Loucy (cell line): Measurements from ENCODE around the gene MGP.

ENCODE experiments used
- H2AFZ ChIP-seq: fragments of 200-600 bp; sonication (generic); 2 replicates; pipeline ENCODE4 v1.6.0; 2016; ENCODE audit warnings: antibody characterized with exemption, mild to moderate bottlenecking, low read length, moderate library complexity
- H3F3A ChIP-seq: fragments of 200-600 bp; 2 replicates; pipeline ENCODE4 v1.6.0; 2016; ENCODE audit warnings: antibody characterized with exemption, low read depth, mild to moderate bottlenecking
- H3K27me3 ChIP-seq: fragments of 200-600 bp; sonication (generic); 2 replicates; pipeline ENCODE4 v1.6.1; 2014; ENCODE audit warnings: low read length, mild to moderate bottlenecking; ENCODE audit not compliant: insufficient read depth, poor library complexity, severe bottlenecking
- H3K36me3 ChIP-seq: fragments of 200-600 bp; sonication (generic); 2 replicates; pipeline ENCODE4 v1.6.1; 2016; ENCODE audit warnings: low read length; ENCODE audit not compliant: insufficient read depth
- H3K4me1 ChIP-seq: fragments of 200-600 bp; sonication (generic); 2 replicates; pipeline ENCODE4 v1.5.1; 2014; ENCODE audit warnings: low read length, mild to moderate bottlenecking; ENCODE audit not compliant: insufficient read depth, poor library complexity, severe bottlenecking
- H3K4me2 ChIP-seq: fragments of 200-600 bp; sonication (generic); 2 replicates; pipeline ENCODE4 v1.6.0; 2014; ENCODE audit warnings: antibody characterized with exemption, low read length, low read depth, mild to moderate bottlenecking; ENCODE audit not compliant: poor library complexity, severe bottlenecking
- H3K4me3 ChIP-seq: fragments of 200-600 bp; sonication (generic); 2 replicates; pipeline ENCODE4 v1.5.1; 2014; ENCODE audit warnings: low read length, mild to moderate bottlenecking, mixed read lengths; ENCODE audit not compliant: poor library complexity, severe bottlenecking
- H3K79me2 ChIP-seq: fragments of 200-600 bp; sonication (generic); 2 replicates; pipeline ENCODE4 v1.6.1; 2014; ENCODE audit warnings: low read length; ENCODE audit not compliant: insufficient read depth
- H3K9ac ChIP-seq: fragments of 200-600 bp; sonication (generic); 2 replicates; pipeline ENCODE4 v1.6.0; 2014; ENCODE audit warnings: mild to moderate bottlenecking, low read depth, low read length, moderate library complexity; ENCODE audit not compliant: poor library complexity, severe bottlenecking
- H3K9me2 ChIP-seq: fragments of 200-600 bp; sonication (generic); replicated peaks from 2 replicates; pipeline ENCODE4 v1.6.1; 2016; ENCODE audit warnings: low read depth, low read length, mixed read lengths
- H3K9me3 ChIP-seq: fragments of 200-600 bp; sonication (generic); 2 replicates; pipeline ENCODE4 v1.6.1; 2014; ENCODE audit warnings: mild to moderate bottlenecking, antibody characterized with exemption, low read length, low read depth; ENCODE audit not compliant: insufficient read depth
- H4K20me1 ChIP-seq: fragments of 200-600 bp; sonication (generic); 2 replicates; pipeline ENCODE4 v1.6.0; 2014; ENCODE audit warnings: antibody characterized with exemption, low read length, mild to moderate bottlenecking; ENCODE audit not compliant: insufficient read depth, poor library complexity, severe bottlenecking
- EZH2phosphoT487 ChIP-seq: fragments of 200-600 bp; IDR thresholded peaks from 2 replicates; pipeline ENCODE4 v1.6.1; 2018; ENCODE audit warnings: antibody characterized with exemption, mild to moderate bottlenecking, moderate library complexity, borderline replicate concordance
- TF ChIP-seq, protein P1 (sequence below): fragments of 200-600 bp; sonication (generic); conservative IDR thresholded peaks from 2 replicates; pipeline ENCODE4 v1.5.1; 2014; ENCODE audit warnings: mild to moderate bottlenecking, antibody characterized with exemption, low read length

The MGP gene

DNA sequence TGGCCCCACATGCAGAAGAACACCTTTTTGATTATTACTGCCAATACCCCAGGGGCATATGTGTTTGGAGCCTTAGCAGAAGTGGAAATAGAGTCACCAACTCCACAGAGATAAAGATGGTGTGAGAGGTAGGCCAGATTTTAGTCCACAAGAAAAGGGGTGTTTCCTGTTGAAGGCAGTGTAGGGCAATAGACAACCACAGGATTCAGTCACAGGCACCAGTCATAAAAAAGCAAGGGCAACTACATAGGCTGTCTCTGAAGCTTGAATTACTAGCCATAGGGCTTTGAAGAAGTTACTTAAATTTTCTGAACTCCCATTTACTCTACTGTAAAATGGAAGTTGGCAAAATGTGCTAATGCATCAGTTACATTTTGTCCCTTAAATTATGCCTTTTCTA, 33.8 kb upstream of the MGP start:
- Histone ChIP-seq H2AFZ (no peak overlapping the region), H3K27me3 (no peaks in the 10 kb centered on the region), H3K9ac (no peak overlapping the region), H3K36me3 (no peaks in the 10 kb centered on the region), H3F3A (no peaks in the 10 kb centered on the region), H3K4me1 (peaks cover 21% of the 10 kb centered on the region), H3K9me2 (no peaks in the 10 kb centered on the region), H3K79me2 (no peaks in the 10 kb centered on the region), H4K20me1 (no peaks in the 10 kb centered on the region), H3K4me2 (peak overlapping the region; percentile 15), H3K4me3 (no peak overlapping the region), H3K9me3 (no peaks in the 10 kb centered on the region; the same call in 1 of the 2 replicates)
- TF ChIP-seq EZH2phosphoT487, result no peak
- TF ChIP-seq, protein P1, sequence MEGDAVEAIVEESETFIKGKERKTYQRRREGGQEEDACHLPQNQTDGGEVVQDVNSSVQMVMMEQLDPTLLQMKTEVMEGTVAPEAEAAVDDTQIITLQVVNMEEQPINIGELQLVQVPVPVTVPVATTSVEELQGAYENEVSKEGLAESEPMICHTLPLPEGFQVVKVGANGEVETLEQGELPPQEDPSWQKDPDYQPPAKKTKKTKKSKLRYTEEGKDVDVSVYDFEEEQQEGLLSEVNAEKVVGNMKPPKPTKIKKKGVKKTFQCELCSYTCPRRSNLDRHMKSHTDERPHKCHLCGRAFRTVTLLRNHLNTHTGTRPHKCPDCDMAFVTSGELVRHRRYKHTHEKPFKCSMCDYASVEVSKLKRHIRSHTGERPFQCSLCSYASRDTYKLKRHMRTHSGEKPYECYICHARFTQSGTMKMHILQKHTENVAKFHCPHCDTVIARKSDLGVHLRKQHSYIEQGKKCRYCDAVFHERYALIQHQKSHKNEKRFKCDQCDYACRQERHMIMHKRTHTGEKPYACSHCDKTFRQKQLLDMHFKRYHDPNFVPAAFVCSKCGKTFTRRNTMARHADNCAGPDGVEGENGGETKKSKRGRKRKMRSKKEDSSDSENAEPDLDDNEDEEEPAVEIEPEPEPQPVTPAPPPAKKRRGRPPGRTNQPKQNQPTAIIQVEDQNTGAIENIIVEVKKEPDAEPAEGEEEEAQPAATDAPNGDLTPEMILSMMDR, result no peak

DNA sequence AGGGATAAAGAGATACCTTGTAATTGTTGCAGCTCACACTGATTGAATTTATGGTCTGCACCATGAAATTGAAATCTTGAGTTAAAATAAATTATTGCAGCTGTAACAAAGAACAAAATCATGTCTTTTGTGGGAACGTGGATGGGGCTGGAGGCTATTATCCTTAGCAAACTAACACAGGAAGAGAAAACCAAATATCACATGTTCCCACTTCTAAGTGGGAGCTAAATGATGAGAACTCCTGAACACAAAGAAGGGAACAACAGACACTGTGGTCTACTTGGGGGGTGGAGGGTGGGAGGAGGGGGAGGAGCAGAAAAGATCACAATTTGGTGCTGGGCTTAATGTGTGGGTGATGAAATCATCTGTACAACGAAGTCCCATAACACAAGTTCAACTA, 30.1 kb upstream of the MGP start:
- TF ChIP-seq, protein P1, result no peak
- TF ChIP-seq EZH2phosphoT487, result no peak
- no peaks in the 10 kb centered on the region for H3K79me2 ChIP-seq
- H3K36me3 ChIP-seq, result peaks cover 7% of the 10 kb centered on the region; the same call in 1 of the 2 replicates
- H3K4me3 ChIP-seq, result no peak overlapping the region
- no peaks in the 10 kb centered on the region for H3K9me2 ChIP-seq
- no peaks in the 10 kb centered on the region for H4K20me1 ChIP-seq
- H3K9ac ChIP-seq, result no peak overlapping the region
- H3K4me1 ChIP-seq, result peaks cover 13% of the 10 kb centered on the region
- no peaks in the 10 kb centered on the region for H3K27me3 ChIP-seq
- no peak overlapping the region for H2AFZ ChIP-seq
- no peaks in the 10 kb centered on the region for H3K9me3 ChIP-seq
- H3F3A ChIP-seq, result no peaks in the 10 kb centered on the region
- no peak overlapping the region for H3K4me2 ChIP-seq

DNA sequence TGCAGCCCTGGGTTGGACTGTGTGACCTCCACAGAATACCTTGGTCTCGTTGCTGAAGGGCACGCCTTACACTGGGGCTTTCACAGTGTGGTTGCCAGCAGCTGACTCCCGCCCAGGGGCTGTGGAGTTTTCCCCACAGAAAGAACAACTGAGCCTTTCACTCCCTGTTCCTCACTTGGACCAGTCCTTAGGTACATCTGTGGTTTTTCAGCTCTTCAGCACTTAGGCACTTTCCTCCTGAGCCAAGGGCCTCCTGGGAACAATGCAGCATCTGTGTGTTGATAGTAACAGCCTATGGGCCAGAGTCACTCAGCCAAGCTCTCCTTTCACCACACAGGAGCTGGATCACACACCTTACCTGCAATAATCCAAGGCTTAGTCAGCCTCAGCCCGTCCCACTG, 27.7 kb upstream of the MGP start:
- no peaks in the 10 kb centered on the region for H3F3A ChIP-seq
- H2AFZ ChIP-seq, result no peak overlapping the region
- H4K20me1 ChIP-seq, result no peaks in the 10 kb centered on the region
- peaks cover 7% of the 10 kb centered on the region for H3K4me1 ChIP-seq
- no peaks in the 10 kb centered on the region for H3K79me2 ChIP-seq
- peaks cover 7% of the 10 kb centered on the region; the same call in 1 of the 2 replicates for H3K36me3 ChIP-seq
- no peak overlapping the region for H3K9ac ChIP-seq
- no peak overlapping the region for H3K4me3 ChIP-seq
- TF ChIP-seq, protein P1, result no peak
- no peak for TF ChIP-seq EZH2phosphoT487
- H3K9me3 ChIP-seq, result no peaks in the 10 kb centered on the region
- no peaks in the 10 kb centered on the region for H3K27me3 ChIP-seq
- no peaks in the 10 kb centered on the region for H3K9me2 ChIP-seq
- no peak overlapping the region for H3K4me2 ChIP-seq
